K562 (cell line): ENCODE measurements around the gene ZNF408. TPM values are rescaled to one million over a fixed set of nuclear protein-coding genes. Genes with fewer than 3 reads are reported as not detected.

ENCODE experiments used
- ATAC-seq: fragments of 200-7000 bp; cut with Tn5 transposase; 3 replicates; pipeline ENCODE4 v1.9.1; 2020; ENCODE audit warnings: moderate library complexity
- BruUV-seq: library from RNA; stranded (reverse); fragments of 400-500 nt; replicated peaks from 2 replicates; lab custom pipeline; 2021; lab: Mats Ljungman, UMichigan
- CTCF ChIA-PET: fragments of 300-600 bp; formaldehyde crosslinking; extraction: SDS; loops from one replicate; lab custom pipeline; 2021; ENCODE audit warnings: low intra/inter-chr PET ratio; lab: Yijun Ruan, JAX
- POLR2A ChIA-PET: fragments of 300-600, 350-650 bp; sonication (Branson Sonifier 250); formaldehyde crosslinking; extraction: SDS; loops from one replicate; lab custom pipeline; 2021; ENCODE audit warnings: antibody characterized with exemption, inconsistent platforms; lab: Yijun Ruan, JAX
- DNase-seq, 4 experiments: peaks; one replicate each; pipeline versions ENCODE4 v3.0.0 to v3.0.0-alpha.2; 2011 to 2018; ENCODE audit warnings: low spot score in 3 of 4, mixed read lengths in 3 of 4; ENCODE audit errors: extremely low read depth in 1 of 4
- FAIRE-seq: peaks from 2 replicates; lab custom pipeline; 2011; peaks lifted over from hg19 to GRCh38; lab: Jason Lieb, UNC
- H2AFZ ChIP-seq: 2 replicates; pipeline ENCODE4 v1.6.0; 2011; ENCODE audit warnings: low read depth, low read length, control low read depth, inconsistent platforms
- H3K27ac ChIP-seq: fragments of 200-600 bp; 3 replicates; pipeline ENCODE4 v1.8.0; 2011; ENCODE audit warnings: low read depth, mild to moderate bottlenecking, control low read depth, inconsistent platforms, low read length, moderate library complexity, mixed read lengths; ENCODE audit errors: extremely low read depth
- H3K27me3 ChIP-seq, 2 experiments: fragments of 300-600 bp in 1 of 2; 2 replicates in 1 of 2; 3 replicates in 1 of 2; pipeline versions ENCODE4 v1.6.0 to v1.8.0; 2011; ENCODE audit warnings: inconsistent platforms in 2 of 2, low read length in 2 of 2, mild to moderate bottlenecking in 1 of 2, mixed read lengths in 1 of 2, moderate library complexity in 1 of 2; ENCODE audit not compliant: control insufficient read depth in 2 of 2, insufficient read depth in 2 of 2
- H3K36me3 ChIP-seq: fragments of 300-600 bp; 3 replicates; pipeline ENCODE4 v1.8.0; 2011; ENCODE audit warnings: mild to moderate bottlenecking, low read length, inconsistent platforms; ENCODE audit not compliant: control insufficient read depth, insufficient read depth
- H3K4me1 ChIP-seq, 2 experiments: fragments of 200-600 bp in 1 of 2; replicated peaks in 1 of 2; 2 replicates in 1 of 2; 3 replicates in 1 of 2; pipeline versions ENCODE4 v1.5.1 to v1.8.0; 2011; ENCODE audit warnings: inconsistent platforms in 2 of 2, low read length in 2 of 2, mild to moderate bottlenecking in 1 of 2, mixed read lengths in 1 of 2, moderate library complexity in 1 of 2; ENCODE audit not compliant: control insufficient read depth in 2 of 2, insufficient read depth in 2 of 2
- H3K4me2 ChIP-seq: 2 replicates; pipeline ENCODE4 v1.6.1; 2011; ENCODE audit warnings: low read length, control low read depth, inconsistent platforms, mixed read lengths; ENCODE audit not compliant: insufficient read depth
- H3K4me3 ChIP-seq: fragments of 200-600 bp; sonication (generic), shearing (Covaris generic); 2 replicates; pipeline ENCODE4 v1.5.1; 2016; ENCODE audit warnings: control low read depth, inconsistent platforms
- H3K79me2 ChIP-seq: fragments of 200-600 bp; 3 replicates; pipeline ENCODE4 v1.8.0; 2011; ENCODE audit warnings: low read length, inconsistent platforms; ENCODE audit not compliant: control insufficient read depth, insufficient read depth
- H3K9ac ChIP-seq, 2 experiments: 2 replicates each; pipeline versions ENCODE4 v1.6.0 to v1.6.1; 2011; ENCODE audit warnings: low read depth in 2 of 2, low read length in 2 of 2, control low read depth in 1 of 2, inconsistent platforms in 1 of 2, mild to moderate bottlenecking in 1 of 2, mixed read lengths in 1 of 2; ENCODE audit not compliant: insufficient read depth in 1 of 2
- H3K9me1 ChIP-seq: one replicate; pipeline ENCODE4 v1.6.0; 2011; ENCODE audit warnings: inconsistent platforms, mild to moderate bottlenecking, low read length, moderate library complexity; ENCODE audit not compliant: control insufficient read depth, insufficient read depth
- H3K9me3 ChIP-seq: replicated peaks from 2 replicates; pipeline ENCODE4 v1.5.1; 2011; ENCODE audit warnings: low read depth, low read length, inconsistent platforms; ENCODE audit not compliant: control insufficient read depth, insufficient read depth
- H4K20me1 ChIP-seq: replicated peaks from 2 replicates; pipeline ENCODE4 v1.6.1; 2011; ENCODE audit warnings: low read length, inconsistent platforms, mixed read lengths; ENCODE audit not compliant: control insufficient read depth, insufficient read depth
- CBX3 ChIP-seq, 2 experiments: IDR thresholded peaks; 1 replicate in 1 of 2; 2 replicates in 1 of 2; pipeline ENCODE4 v1.6.1; 2012; ENCODE audit warnings: inconsistent platforms in 2 of 2, low read length in 2 of 2, borderline replicate concordance in 1 of 2, control low read depth in 1 of 2
- HMGN3 ChIP-seq: IDR thresholded peaks from 2 replicates; pipeline ENCODE4 v1.6.1; 2011; ENCODE audit warnings: borderline replicate concordance, low read depth, mild to moderate bottlenecking, mixed read lengths, low read length; ENCODE audit not compliant: insufficient read length; ENCODE audit errors: extremely low read depth
- ILK ChIP-seq: fragments of 450-650 bp; IDR thresholded peaks from 2 replicates; pipeline ENCODE4 v1.6.1; 2016; ENCODE audit warnings: missing genetic modification characterization, low read depth, mild to moderate bottlenecking, missing compliant biosample characterization, moderate library complexity, borderline replicate concordance
- RREB1 ChIP-seq: fragments of 250-450 bp; sonication (Bioruptor Pico); IDR thresholded peaks from 2 replicates; pipeline ENCODE4 v1.4.0; 2020
- RUNX1 ChIP-seq: sonication (generic); IDR thresholded peaks from 2 replicates; pipeline ENCODE4 v1.6.1; 2016; ENCODE audit warnings: antibody characterized with exemption, low read depth
- TGIF2 ChIP-seq: sonication (generic); formaldehyde crosslinking; IDR thresholded peaks from 2 replicates; pipeline ENCODE4 v1.8.1; 2022; ENCODE audit warnings: mild to moderate bottlenecking, missing genetic modification reagents, moderate library complexity
- WGBS: fragments of 100-300 bp; shearing (Covaris generic); methylation state at CpG from one replicate; pipeline ENCODE4 v1.1.6; 2016; ENCODE audit warnings: low coverage, mixed read lengths; ENCODE audit not compliant: insufficient coverage; ENCODE audit errors: missing lambda C conversion rate; 5-methylcytosine and 5-hydroxymethylcytosine counted together
- in situ Hi-C: fragments of 300-500 bp; cut with MboI; formaldehyde crosslinking; loops from 4 replicates; pipeline ENCODE4 v1.15.0; 2018; ENCODE audit warnings: inconsistent platforms, mixed read lengths
- intact Hi-C: fragments of 100-400 bp; cut with micrococcal nuclease; formaldehyde crosslinking; loops from 2 replicates; pipeline ENCODE4 v1.14.2; 2022
- polyA plus RNA-seq, 8 experiments: library from polyadenylated mRNA; depleted of rRNA in 4 of 8; stranded (reverse) in 5 of 8; unstranded in 3 of 8; fragments of >200 nt; fragmentation: Nextera tagmentation in 2 of 8; fragmentation: Illumina TruSeq in 1 of 8; extraction: Ambion mirVana in 2 of 8; extraction: Trizol in 1 of 8; gene quantifications; 2 replicates each; pipeline versions ENCODE4 v1.2.1 to v1.2.3, GENCODE V29; 2011 to 2014; ENCODE audit warnings: inconsistent platforms in 1 of 8, missing spikeins in 1 of 8
- total RNA-seq, 7 experiments: library from RNA; depleted of rRNA in 6 of 7; stranded (reverse); fragments of >200 nt in 6 of 7; fragmentation: Illumina TruSeq in 2 of 7; extraction: Trizol in 2 of 7; gene quantifications; 2 replicates each; pipeline versions ENCODE4 v1.2.1 to v1.2.3, GENCODE V29; 2011 to 2021; ENCODE audit warnings: low replicate concordance in 1 of 7
- TF ChIP-seq, protein P1 (sequence below): fragments of 450-650 bp; formaldehyde crosslinking; conservative IDR thresholded peaks from 2 replicates; pipeline ENCODE4 v1.4.0; 2022; ENCODE audit warnings: mild to moderate bottlenecking, missing genetic modification characterization

The ZNF408 gene
- total and polyA plus RNA-seq, 9 of the 15 experiments (the other 6 are each of a cell fraction or from before 2014, with no cell fraction given): 0.15 to 18.4 (median 7.4) TPM

- Histone ChIP-seq H3K9me1 (no peaks in the 10 kb centered on the region), H3K4me1 (no peaks in the 10 kb centered on the region), H3K4me2 (no peak overlapping the region), H4K20me1 (no peaks in the 10 kb centered on the region), H3K9me3 (no peaks in the 10 kb centered on the region), H2AFZ (no peak overlapping the region), H3K27me3 (no peaks in the 10 kb centered on the region), H3K9ac (no peak overlapping the region), H3K36me3 (peaks cover 53% of the 10 kb centered on the region; the same call in 2 of the 3 replicates), H3K79me2 (no peaks in the 10 kb centered on the region), H3K27ac (no peak overlapping the region), H3K4me3 (no peak overlapping the region)
- WGBS: 82% methylated on average over 3 of the region's 3 CpGs
- FAIRE-seq (no peak), DNase-seq (no peak), ATAC-seq (no peak)
- POLR2A ChIA-PET: interaction anchor here (0.7 to 1.3 kb wide), 3 partner anchors 17 to 87 kb away, joined by 3 read pairs; no protein-coding TSS in a partner anchor
- intact Hi-C loops (no loop called here), in situ Hi-C loops (no loop called here)
- TF ChIP-seq ILK (tag): no peak
- TF ChIP-seq, protein P1, sequence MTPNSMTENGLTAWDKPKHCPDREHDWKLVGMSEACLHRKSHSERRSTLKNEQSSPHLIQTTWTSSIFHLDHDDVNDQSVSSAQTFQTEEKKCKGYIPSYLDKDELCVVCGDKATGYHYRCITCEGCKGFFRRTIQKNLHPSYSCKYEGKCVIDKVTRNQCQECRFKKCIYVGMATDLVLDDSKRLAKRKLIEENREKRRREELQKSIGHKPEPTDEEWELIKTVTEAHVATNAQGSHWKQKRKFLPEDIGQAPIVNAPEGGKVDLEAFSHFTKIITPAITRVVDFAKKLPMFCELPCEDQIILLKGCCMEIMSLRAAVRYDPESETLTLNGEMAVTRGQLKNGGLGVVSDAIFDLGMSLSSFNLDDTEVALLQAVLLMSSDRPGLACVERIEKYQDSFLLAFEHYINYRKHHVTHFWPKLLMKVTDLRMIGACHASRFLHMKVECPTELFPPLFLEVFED (CRISPR knock-in tag): no peak
- no peak for TF ChIP-seq RUNX1
- TF ChIP-seq RREB1 (CRISPR knock-in tag): no peak
- TF ChIP-seq HMGN3: no peak
- no peak for TF ChIP-seq TGIF2
- TF ChIP-seq CBX3 (IDR thresholded peaks at IDR 0.05; ENCODE audit: borderline replicate concordance in 1 of 2, low read length in 2 of 2): no peak
- CTCF ChIA-PET: no interaction called here
- BruUV-seq: no TSS peak
Measured at GRCh38 chr11:46657186-46657585, 43.6 kb upstream of the ZNF408 start.
